ENCODE measurements around the gene ARHGAP22. TPM values are rescaled to one million over a fixed set of nuclear protein-coding genes. Genes with fewer than 3 reads are reported as not detected.

The ARHGAP22 gene
- total RNA-seq, 2 experiments from 2014 or later = 0.19 to 0.46 TPM

- TF ChIP-seq EZH2phosphoT487 (IDR thresholded peaks at IDR 0.05; ENCODE audit: borderline replicate concordance, low read depth, low read length) = no peak
- TF ChIP-seq, protein P1, sequence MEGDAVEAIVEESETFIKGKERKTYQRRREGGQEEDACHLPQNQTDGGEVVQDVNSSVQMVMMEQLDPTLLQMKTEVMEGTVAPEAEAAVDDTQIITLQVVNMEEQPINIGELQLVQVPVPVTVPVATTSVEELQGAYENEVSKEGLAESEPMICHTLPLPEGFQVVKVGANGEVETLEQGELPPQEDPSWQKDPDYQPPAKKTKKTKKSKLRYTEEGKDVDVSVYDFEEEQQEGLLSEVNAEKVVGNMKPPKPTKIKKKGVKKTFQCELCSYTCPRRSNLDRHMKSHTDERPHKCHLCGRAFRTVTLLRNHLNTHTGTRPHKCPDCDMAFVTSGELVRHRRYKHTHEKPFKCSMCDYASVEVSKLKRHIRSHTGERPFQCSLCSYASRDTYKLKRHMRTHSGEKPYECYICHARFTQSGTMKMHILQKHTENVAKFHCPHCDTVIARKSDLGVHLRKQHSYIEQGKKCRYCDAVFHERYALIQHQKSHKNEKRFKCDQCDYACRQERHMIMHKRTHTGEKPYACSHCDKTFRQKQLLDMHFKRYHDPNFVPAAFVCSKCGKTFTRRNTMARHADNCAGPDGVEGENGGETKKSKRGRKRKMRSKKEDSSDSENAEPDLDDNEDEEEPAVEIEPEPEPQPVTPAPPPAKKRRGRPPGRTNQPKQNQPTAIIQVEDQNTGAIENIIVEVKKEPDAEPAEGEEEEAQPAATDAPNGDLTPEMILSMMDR (conservative IDR thresholded peaks at IDR 0.05; ENCODE audit: low read length) = no peak
- H3K36me3 ChIP-seq (ENCODE audit: insufficient read depth, low read length) = peaks cover 7% of the 10 kb centered on the region; the same call in 1 of the 2 replicates
- no peaks in the 10 kb centered on the region for H3K9me3 ChIP-seq (ENCODE audit: low read length)
- H3K9me2 ChIP-seq (ENCODE audit: insufficient read depth, low read length) = no peaks in the 10 kb centered on the region
- no peaks in the 10 kb centered on the region for H3K4me1 ChIP-seq (ENCODE audit: insufficient read depth, low read length, poor library complexity, severe bottlenecking)
- no peak overlapping the region for H3K4me3 ChIP-seq (ENCODE audit: low read depth, low read length, poor library complexity, severe bottlenecking)
- DNase-seq (ENCODE audit: low spot score) = no peak
- no peaks in the 10 kb centered on the region for H4K20me1 ChIP-seq (ENCODE audit: insufficient read depth, low read length)
- H3K27ac ChIP-seq (ENCODE audit: low read depth, low read length, poor library complexity, severe bottlenecking) = no peak overlapping the region
- H3K4me2 ChIP-seq (ENCODE audit: low read length) = no peak overlapping the region
- no peaks in the 10 kb centered on the region for H3K79me2 ChIP-seq (ENCODE audit: insufficient read depth, low read depth, low read length)
- BruUV-seq (replicated peaks) = no TSS peak
- no peak overlapping the region for H2AFZ ChIP-seq (ENCODE audit: low read length)
- CTCF ChIA-PET (ENCODE audit: unreplicated experiment) = no interaction called here
- POLR2A ChIA-PET = interaction anchor here (1.4 to 1.8 kb wide), 2 partner anchors 13 to 21 kb away, joined by 3 to 4 read pairs; no protein-coding TSS in a partner anchor
- intact Hi-C loops (cut with micrococcal nuclease; ENCODE audit: unreplicated experiment) = no loop called here
Measured at GRCh38 chr10:48406658-48407057, 198.2 kb downstream of the ARHGAP22 start.

DNA sequence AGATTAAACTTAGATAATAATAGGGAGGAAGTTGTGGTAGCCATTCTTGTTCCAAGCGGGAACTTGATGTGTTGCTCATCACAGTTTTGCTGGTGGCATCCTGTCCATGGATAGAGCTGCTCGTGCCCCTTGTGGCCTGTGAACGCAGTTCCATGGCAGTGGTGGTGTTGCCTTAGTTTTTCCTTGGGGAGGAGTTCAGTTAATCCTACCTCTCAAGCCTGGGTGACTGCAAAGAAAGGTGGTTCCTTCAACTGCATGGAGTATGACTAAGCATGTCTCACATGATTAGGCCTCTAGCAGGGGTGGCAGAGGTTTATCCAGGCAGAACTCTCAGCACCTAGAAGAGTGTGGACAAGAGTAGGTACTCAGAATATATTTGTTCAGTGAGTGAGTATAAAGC lies 198.7 kb downstream of the ARHGAP22 start:
- Histone ChIP-seq H3K4me2 (ENCODE audit: low read length) (no peak overlapping the region), H3K27ac (ENCODE audit: low read depth, low read length, poor library complexity, severe bottlenecking) (no peak overlapping the region), H3K79me2 (ENCODE audit: insufficient read depth, low read depth, low read length) (no peaks in the 10 kb centered on the region), H3K36me3 (ENCODE audit: insufficient read depth, low read length) (peaks cover 7% of the 10 kb centered on the region; the same call in 1 of the 2 replicates), H4K20me1 (ENCODE audit: insufficient read depth, low read length) (no peaks in the 10 kb centered on the region), H3K9me3 (ENCODE audit: low read length) (no peaks in the 10 kb centered on the region), H3K4me1 (ENCODE audit: insufficient read depth, low read length, poor library complexity, severe bottlenecking) (no peaks in the 10 kb centered on the region), H2AFZ (ENCODE audit: low read length) (no peak overlapping the region), H3K9me2 (ENCODE audit: insufficient read depth, low read length) (no peaks in the 10 kb centered on the region), H3K4me3 (ENCODE audit: low read depth, low read length, poor library complexity, severe bottlenecking) (no peak overlapping the region)
- TF ChIP-seq EZH2phosphoT487 (IDR thresholded peaks at IDR 0.05; ENCODE audit: borderline replicate concordance, low read depth, low read length) = no peak
- TF ChIP-seq, protein P1 (conservative IDR thresholded peaks at IDR 0.05; ENCODE audit: low read length) = no peak
- ChIA-PET CTCF (ENCODE audit: unreplicated experiment) (no interaction called here), POLR2A (interaction anchor here (1.8 kb wide), 1 partner anchor 14 kb away, joined by 4 read pairs; no protein-coding TSS in a partner anchor)
- no peak for DNase-seq (ENCODE audit: low spot score)
- intact Hi-C loops (cut with micrococcal nuclease; ENCODE audit: unreplicated experiment) = no loop called here
- no TSS peak for BruUV-seq (replicated peaks)

DNA sequence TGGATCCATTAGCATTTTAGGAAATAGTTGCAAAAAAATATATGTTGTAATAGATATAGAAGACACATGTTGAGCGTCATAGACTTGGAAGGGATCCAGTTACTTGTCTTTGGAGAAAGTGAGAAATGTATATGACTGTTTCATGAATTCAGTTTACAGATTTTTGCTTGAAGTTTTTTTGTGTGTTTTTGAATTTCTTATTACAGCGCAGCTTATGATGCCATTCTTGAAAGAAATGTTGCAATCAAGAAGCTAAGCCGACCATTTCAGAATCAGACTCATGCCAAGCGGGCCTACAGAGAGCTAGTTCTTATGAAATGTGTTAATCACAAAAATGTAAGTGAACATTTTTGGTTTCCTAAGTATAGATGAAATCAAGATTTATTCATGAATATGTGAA lies 200.2 kb downstream of the ARHGAP22 start:
- Histone ChIP-seq H3K9me2 (ENCODE audit: insufficient read depth, low read length) (no peaks in the 10 kb centered on the region), H3K9me3 (ENCODE audit: low read length) (no peaks in the 10 kb centered on the region), H3K36me3 (ENCODE audit: insufficient read depth, low read length) (no peaks in the 10 kb centered on the region), H4K20me1 (ENCODE audit: insufficient read depth, low read length) (peaks cover 3% of the 10 kb centered on the region), H3K4me3 (ENCODE audit: low read depth, low read length, poor library complexity, severe bottlenecking) (no peak overlapping the region), H3K79me2 (ENCODE audit: insufficient read depth, low read depth, low read length) (no peaks in the 10 kb centered on the region), H3K27ac (ENCODE audit: low read depth, low read length, poor library complexity, severe bottlenecking) (no peak overlapping the region), H2AFZ (ENCODE audit: low read length) (no peak overlapping the region), H3K4me1 (ENCODE audit: insufficient read depth, low read length, poor library complexity, severe bottlenecking) (no peaks in the 10 kb centered on the region), H3K4me2 (ENCODE audit: low read length) (no peak overlapping the region)
- CTCF ChIA-PET (ENCODE audit: unreplicated experiment) = no interaction called here
- intact Hi-C loops (cut with micrococcal nuclease; ENCODE audit: unreplicated experiment) = no loop called here
- TF ChIP-seq EZH2phosphoT487 (IDR thresholded peaks at IDR 0.05; ENCODE audit: borderline replicate concordance, low read depth, low read length) = no peak
- TF ChIP-seq, protein P1 (conservative IDR thresholded peaks at IDR 0.05; ENCODE audit: low read length) = no peak
- BruUV-seq (replicated peaks) = no TSS peak
- POLR2A ChIA-PET = no interaction called here
- DNase-seq (ENCODE audit: low spot score) = no peak

Data from OCI-LY7 (cell line).